OCI-LY3 (cell line): Measurements from ENCODE around the gene MIGA2.

Experiments
- CTCF ChIP-seq: fragments of 200-600, 300-600 bp; sonication (generic); IDR thresholded peaks from 2 replicates; pipeline ENCODE4 v1.5.1; 2014; ENCODE audit warnings: antibody characterized with exemption, low read length, low read depth
- EZH2phosphoT487 ChIP-seq: fragments of 200-600 bp; shearing (Covaris generic); IDR thresholded peaks from 2 replicates; pipeline ENCODE4 v1.6.1; 2018; ENCODE audit warnings: antibody characterized with exemption, mixed run types, low read depth

- no peak for TF ChIP-seq CTCF
- TF ChIP-seq EZH2phosphoT487 = no peak
These were observed 31.7 kb downstream of the MIGA2 start for GRCh38 chr9:129068110-129068509.
